Right lobe of liver (tissue), 6 donors: Measurements from ENCODE around the gene CAMK2D. TPM values are rescaled to one million over a fixed set of nuclear protein-coding genes. Genes with fewer than 3 reads are reported as not detected.

Experiments used
- ATAC-seq, 4 donors: fragments of 200-7000 bp; cut with Tn5 transposase; one replicate each; pipeline ENCODE4 v1.9.1; 2020; ENCODE audit warnings: mild to moderate bottlenecking in 4 of 4, moderate library complexity in 4 of 4
- DNase-seq, 3 donors: peaks; one replicate each; pipeline ENCODE4 v3.0.0-alpha.2; 2020
- H3K27ac ChIP-seq, 3 donors: fragments of 200-600 bp; one replicate each; pipeline ENCODE4 v1.8.0; 2022
- H3K27me3 ChIP-seq, 2 donors: fragments of 200-600 bp; one replicate each; pipeline ENCODE4 v1.8.0; 2022
- H3K36me3 ChIP-seq, 4 donors: fragments of 200-600 bp; sonication (generic) in 1 of 4; one replicate each; pipeline versions ENCODE4 v1.5.1 to v1.8.0; 2017 to 2022; ENCODE audit warnings: control low read depth in 1 of 4
- H3K4me1 ChIP-seq, 4 donors: fragments of 200-600 bp; sonication (generic) in 1 of 4; one replicate each; pipeline versions ENCODE4 v1.5.1 to v1.8.0; 2017 to 2022; ENCODE audit warnings: control low read depth in 1 of 4
- H3K4me3 ChIP-seq, 3 donors: fragments of 200-600 bp; one replicate each; pipeline ENCODE4 v1.8.0; 2022
- H3K9me3 ChIP-seq, 4 donors: fragments of 200-600 bp; sonication (generic) in 1 of 4; one replicate each; pipeline versions ENCODE4 v1.5.1 to v1.8.0; 2017 to 2022; ENCODE audit warnings: control low read depth in 1 of 4
- POLR2A ChIP-seq: fragments of 450-650 bp; IDR thresholded peaks from one replicate; pipeline ENCODE4 v1.6.1; 2017; ENCODE audit warnings: antibody characterized with exemption, mild to moderate bottlenecking
- WGBS: methylation state at CpG from one replicate; pipeline ENCODE4 v1.1.6; 2018; ENCODE audit warnings: low coverage, low lambda C conversion rate; ENCODE audit not compliant: insufficient coverage; ENCODE audit errors: missing lambda C conversion rate; 5-methylcytosine and 5-hydroxymethylcytosine counted together
- intact Hi-C, 2 donors: fragments of 100-400 bp; cut with DNase I; formaldehyde crosslinking; loops; one replicate each; pipeline versions ENCODE4 v1.11.2 to v1.14.1; 2022
- total RNA-seq, 6 experiments: library from RNA; depleted of rRNA in 2 of 6; stranded (reverse); fragments of >200 nt in 2 of 6; fragmentation: NEBNext Ultra II Directional in 3 of 6; extraction: Animal tissue kit (Norgen Biotek cat#: 25700) in 3 of 6; gene quantifications; one replicate each; pipeline versions ENCODE4 v1.1.0 to v1.2.4, GENCODE V29; 2016 to 2023
- TF ChIP-seq, protein P1 (sequence below), 4 donors: fragments of 200-600 bp in 3 of 4; fragments of 450-650 bp in 1 of 4; IDR thresholded peaks; one replicate each; pipeline versions ENCODE4 v1.5.1 to v1.8.0; 2016 to 2022; ENCODE audit warnings: antibody characterized with exemption in 4 of 4, mild to moderate bottlenecking in 2 of 4
- donor health status: DM: no; HTN: yes; CAD: no.
- donor health status: DM: no; HTN: no; CAD: no.
- donor health status: DM: no; HTN: no; CAD: no.
- donor health status: DM: no; HTN: yes; CAD: no.
- donor health status: DM: no; HTN: yes; CAD: no.

The CAMK2D gene
- total RNA-seq, 6 experiments from 2014 or later = 17.0 to 30.6 (median 22.6) TPM

DNA sequence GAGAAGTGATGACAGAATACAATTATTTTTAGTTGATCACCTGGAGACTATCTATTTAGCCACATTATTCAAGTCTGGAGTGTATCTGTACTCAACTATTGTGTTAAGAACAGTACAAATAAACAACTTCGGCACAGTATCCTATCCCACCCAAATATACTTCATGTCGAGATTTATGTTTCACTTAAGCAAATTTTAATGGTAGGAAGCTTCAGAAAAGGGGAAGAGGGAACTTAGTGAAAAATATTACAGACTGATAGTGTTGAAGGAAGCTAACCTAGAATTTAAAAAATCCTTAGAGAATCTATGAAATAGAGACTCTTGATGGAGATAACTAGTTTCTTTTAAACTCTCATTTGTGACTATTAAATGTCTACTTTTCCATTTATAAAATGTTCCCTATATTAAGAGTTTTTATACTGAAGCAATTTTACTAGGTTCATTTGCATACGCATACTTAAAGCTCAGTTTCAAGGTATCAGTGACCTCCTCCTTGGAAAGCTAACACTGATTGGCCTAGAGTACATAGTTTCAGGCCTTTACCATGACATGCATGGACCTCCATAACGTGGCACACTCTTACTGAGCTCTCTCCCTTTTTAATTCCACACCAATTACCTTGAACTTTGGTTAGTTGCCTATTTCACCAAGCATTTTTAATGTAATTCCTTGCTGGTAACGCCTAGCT is 197.7 kb downstream of the CAMK2D start:
- H3K27ac ChIP-seq = no peak overlapping the region
- no peak overlapping the region for H3K4me3 ChIP-seq
- H3K4me1 ChIP-seq = no peaks in the 10 kb centered on the region
- intact Hi-C loops = no loop called here
- no peaks in the 10 kb centered on the region for H3K36me3 ChIP-seq
- TF ChIP-seq, protein P1, sequence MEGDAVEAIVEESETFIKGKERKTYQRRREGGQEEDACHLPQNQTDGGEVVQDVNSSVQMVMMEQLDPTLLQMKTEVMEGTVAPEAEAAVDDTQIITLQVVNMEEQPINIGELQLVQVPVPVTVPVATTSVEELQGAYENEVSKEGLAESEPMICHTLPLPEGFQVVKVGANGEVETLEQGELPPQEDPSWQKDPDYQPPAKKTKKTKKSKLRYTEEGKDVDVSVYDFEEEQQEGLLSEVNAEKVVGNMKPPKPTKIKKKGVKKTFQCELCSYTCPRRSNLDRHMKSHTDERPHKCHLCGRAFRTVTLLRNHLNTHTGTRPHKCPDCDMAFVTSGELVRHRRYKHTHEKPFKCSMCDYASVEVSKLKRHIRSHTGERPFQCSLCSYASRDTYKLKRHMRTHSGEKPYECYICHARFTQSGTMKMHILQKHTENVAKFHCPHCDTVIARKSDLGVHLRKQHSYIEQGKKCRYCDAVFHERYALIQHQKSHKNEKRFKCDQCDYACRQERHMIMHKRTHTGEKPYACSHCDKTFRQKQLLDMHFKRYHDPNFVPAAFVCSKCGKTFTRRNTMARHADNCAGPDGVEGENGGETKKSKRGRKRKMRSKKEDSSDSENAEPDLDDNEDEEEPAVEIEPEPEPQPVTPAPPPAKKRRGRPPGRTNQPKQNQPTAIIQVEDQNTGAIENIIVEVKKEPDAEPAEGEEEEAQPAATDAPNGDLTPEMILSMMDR (IDR thresholded peaks at IDR 0.05) = no peak
- no peak for TF ChIP-seq POLR2A
- WGBS = 76% methylated on average over 5 of the region's 5 CpGs
- no peaks in the 10 kb centered on the region for H3K27me3 ChIP-seq
- ATAC-seq (no peak), DNase-seq (no peak)
- H3K9me3 ChIP-seq = no peaks in the 10 kb centered on the region

DNA sequence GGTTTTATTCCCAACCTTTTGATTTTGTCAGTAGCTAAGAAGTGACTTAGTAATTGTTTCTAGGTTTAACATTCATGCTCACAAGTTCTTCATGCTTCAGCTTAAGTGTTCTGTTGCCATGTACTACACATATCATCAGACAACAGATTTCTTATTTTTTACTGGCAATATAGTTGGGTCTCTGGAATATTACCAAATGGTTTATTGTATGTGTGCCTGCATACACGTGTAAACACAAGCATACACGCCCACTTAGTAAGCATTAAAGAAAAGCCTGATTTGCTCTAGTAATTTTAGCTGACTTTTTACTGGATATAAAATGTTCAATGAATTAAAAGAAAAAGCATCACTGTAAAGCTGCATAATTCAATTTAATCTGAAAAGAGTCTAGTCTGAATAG is 199.8 kb downstream of the CAMK2D start:
- WGBS = 86% methylated on average over 2 of the region's 2 CpGs
- Histone ChIP-seq H3K4me1 (no peaks in the 10 kb centered on the region), H3K36me3 (no peaks in the 10 kb centered on the region), H3K4me3 (no peak overlapping the region), H3K27ac (no peak overlapping the region), H3K9me3 (no peaks in the 10 kb centered on the region), H3K27me3 (no peaks in the 10 kb centered on the region)
- ATAC-seq = no peak
- TF ChIP-seq POLR2A = no peak
- TF ChIP-seq, protein P1 (IDR thresholded peaks at IDR 0.05) = no peak
- no peak for DNase-seq
- intact Hi-C loops = no loop called here

DNA sequence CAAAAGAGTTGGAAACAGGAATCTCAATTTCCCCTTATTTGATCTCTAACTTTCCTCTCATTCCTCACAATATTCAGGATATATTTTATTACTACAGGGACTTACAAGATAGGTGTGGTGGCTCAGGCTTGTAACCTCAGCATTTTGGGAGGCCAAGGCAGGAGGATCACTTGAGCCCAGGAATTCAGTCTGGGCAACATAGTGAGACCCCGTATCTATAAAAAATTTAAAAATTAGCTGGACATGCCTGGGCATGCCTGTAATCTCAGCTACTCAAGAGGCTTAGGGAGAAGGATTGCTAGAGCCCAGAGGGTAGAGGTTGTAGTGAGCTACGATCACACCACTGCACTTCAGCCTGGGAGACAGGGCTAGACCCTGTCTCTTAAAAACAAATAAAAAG is 200.4 kb downstream of the CAMK2D start:
- H3K27me3 ChIP-seq = no peaks in the 10 kb centered on the region
- H3K9me3 ChIP-seq = no peaks in the 10 kb centered on the region
- DNase-seq = no peak
- H3K4me1 ChIP-seq = no peaks in the 10 kb centered on the region
- ATAC-seq = no peak
- H3K36me3 ChIP-seq = no peaks in the 10 kb centered on the region
- WGBS = 90% methylated on average over 2 of the region's 2 CpGs
- no peak overlapping the region for H3K27ac ChIP-seq
- TF ChIP-seq, protein P1 (IDR thresholded peaks at IDR 0.05) = no peak
- no peak for TF ChIP-seq POLR2A
- no peak overlapping the region for H3K4me3 ChIP-seq
- intact Hi-C loops = no loop called here

DNA sequence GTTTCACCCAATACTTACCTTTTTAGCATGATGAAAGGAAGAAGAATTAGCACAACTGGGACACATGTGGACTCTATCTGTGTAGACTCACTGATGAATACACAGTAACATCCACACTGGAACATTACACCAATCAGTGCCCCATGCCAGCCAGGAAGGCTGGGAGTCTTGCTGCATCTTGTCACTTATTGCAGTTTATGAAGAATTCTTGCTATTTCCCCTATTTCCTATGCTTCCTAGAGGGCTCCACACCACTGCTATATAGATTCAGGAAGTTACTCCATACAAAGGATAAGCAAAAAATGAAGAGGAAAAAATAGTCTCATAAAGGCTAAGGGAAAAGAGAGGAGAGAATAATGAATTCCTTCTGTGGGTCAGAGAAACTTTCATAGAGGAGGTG is 201.0 kb downstream of the CAMK2D start:
- H3K27me3 ChIP-seq = no peaks in the 10 kb centered on the region
- no peak overlapping the region for H3K4me3 ChIP-seq
- H3K4me1 ChIP-seq = no peaks in the 10 kb centered on the region
- intact Hi-C loops = no loop called here
- DNase-seq (no peak), ATAC-seq (no peak)
- TF ChIP-seq, protein P1 (IDR thresholded peaks at IDR 0.05) = no peak
- no peak for TF ChIP-seq POLR2A
- no peaks in the 10 kb centered on the region for H3K36me3 ChIP-seq
- no peak overlapping the region for H3K27ac ChIP-seq
- no peaks in the 10 kb centered on the region for H3K9me3 ChIP-seq

DNA sequence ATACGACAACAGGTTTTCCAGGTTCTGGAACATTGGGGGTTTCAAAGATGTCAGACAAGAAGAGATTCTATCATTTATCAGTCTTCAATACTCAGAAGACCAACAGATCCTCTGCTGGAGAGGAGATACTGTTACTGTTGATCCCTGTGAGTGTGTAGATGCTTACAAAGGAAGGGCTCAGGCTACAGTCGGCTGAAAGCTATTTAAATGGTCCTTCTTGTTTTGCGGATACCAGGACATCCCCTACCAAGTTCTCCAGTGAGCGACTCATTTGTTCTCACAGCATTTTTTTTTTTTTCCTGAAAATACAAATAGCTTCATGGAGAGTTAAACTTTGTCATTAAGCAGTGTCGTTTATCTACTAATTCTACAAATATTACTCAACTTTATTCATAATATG is 201.6 kb downstream of the CAMK2D start:
- Histone ChIP-seq H3K4me3 (no peak overlapping the region), H3K27me3 (no peaks in the 10 kb centered on the region), H3K27ac (no peak overlapping the region), H3K9me3 (no peaks in the 10 kb centered on the region), H3K4me1 (no peaks in the 10 kb centered on the region), H3K36me3 (no peaks in the 10 kb centered on the region)
- WGBS = 76% methylated on average over 5 of the region's 5 CpGs
- intact Hi-C loops = no loop called here
- DNase-seq (no peak), ATAC-seq (no peak)
- TF ChIP-seq, protein P1 (IDR thresholded peaks at IDR 0.05) = no peak
- TF ChIP-seq POLR2A = no peak
